Memory B cell (primary cell): Measurements from ENCODE around the gene EP400.

Experiments used
- ATAC-seq: fragments of 150-1000 bp; cut with Tn5 transposase; 2 replicates; pipeline ENCODE4 v1.10.0; 2021; ENCODE audit warnings: low read depth, mild to moderate bottlenecking, moderate library complexity
- DNase-seq, 2 donors: peaks; one replicate each; pipeline ENCODE4 v3.0.0; 2022; ENCODE audit warnings: low spot score in 2 of 2
- H3K27ac Mint-ChIP-seq: one replicate; pipeline ENCODE4 v1.8.0; 2022; ENCODE audit warnings: mild to moderate bottlenecking, moderate library complexity, mixed read lengths
- H3K27me3 Mint-ChIP-seq: one replicate; pipeline ENCODE4 v1.8.0; 2022; ENCODE audit warnings: mixed read lengths
- H3K36me3 Mint-ChIP-seq: one replicate; pipeline ENCODE4 v1.8.0; 2022; ENCODE audit warnings: mild to moderate bottlenecking, mixed read lengths
- H3K4me1 Mint-ChIP-seq: one replicate; pipeline ENCODE4 v1.8.0; 2022; ENCODE audit warnings: mixed read lengths
- H3K4me3 Mint-ChIP-seq: one replicate; pipeline ENCODE4 v1.8.0; 2022; ENCODE audit warnings: mild to moderate bottlenecking, moderate library complexity, mixed read lengths
- H3K9me3 Mint-ChIP-seq: one replicate; pipeline ENCODE4 v1.8.0; 2022; ENCODE audit warnings: mixed read lengths

EP400 gene

GRCh38 chr12:131918311-131919050 lies 31.3 kb upstream of the EP400 start:
- no peak for ATAC-seq
- Mint-ChIP-seq H3K27ac (no peak overlapping the region), H3K9me3 (no peaks in the 10 kb centered on the region), H3K4me1 (peaks cover 10% of the 10 kb centered on the region), H3K36me3 (peaks cover 4% of the 10 kb centered on the region), H3K4me3 (no peak overlapping the region), H3K27me3 (no peaks in the 10 kb centered on the region)
- DNase-seq = no peak

- Mint-ChIP-seq H3K4me3 (no peak overlapping the region), H3K36me3 (peaks cover 4% of the 10 kb centered on the region), H3K4me1 (peaks cover 10% of the 10 kb centered on the region), H3K27me3 (no peaks in the 10 kb centered on the region), H3K9me3 (no peaks in the 10 kb centered on the region), H3K27ac (no peak overlapping the region)
- ATAC-seq (no peak), DNase-seq (no peak)
These were observed 30.7 kb upstream of the EP400 start for GRCh38 chr12:131919051-131919347.

DNA sequence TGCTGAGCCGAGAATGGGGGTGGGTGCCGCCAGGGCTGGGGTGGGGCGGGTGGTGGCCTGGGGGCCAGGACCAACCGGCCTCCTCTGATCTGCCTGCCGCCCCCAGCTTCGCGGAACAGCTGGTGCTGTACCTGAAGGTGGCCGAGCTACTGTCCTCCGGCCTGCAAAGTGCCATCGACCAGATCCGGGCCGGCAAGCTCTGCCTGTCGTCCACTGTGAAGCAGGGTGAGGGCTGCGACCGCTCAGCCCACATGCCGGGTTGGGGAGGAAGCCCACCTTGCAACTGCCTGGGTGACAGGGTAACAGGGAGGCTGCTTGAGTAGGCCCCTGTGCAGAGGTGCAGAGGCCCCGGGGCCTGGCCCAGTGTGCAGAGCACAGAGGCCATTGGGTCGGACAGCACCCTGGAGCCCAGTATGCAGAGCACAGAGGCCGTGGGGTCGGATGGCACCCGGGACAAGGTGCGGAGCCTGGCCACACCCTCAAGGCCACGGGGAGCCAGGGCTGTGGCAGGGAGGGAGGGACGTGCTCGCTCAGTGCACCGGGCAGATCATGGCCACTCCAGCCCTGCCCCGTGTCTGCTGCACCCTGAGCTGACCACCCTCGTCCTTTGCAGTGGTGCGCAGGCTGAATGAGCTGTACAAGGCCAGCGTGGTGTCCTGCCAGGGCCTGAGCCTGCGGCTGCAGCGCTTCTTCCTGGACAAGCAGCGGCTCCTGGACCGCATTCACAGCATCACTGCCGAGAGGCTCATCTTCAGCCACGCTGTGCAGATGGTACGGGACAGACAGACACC lies 30.2 kb upstream of the EP400 start:
- no peak for ATAC-seq

DNA sequence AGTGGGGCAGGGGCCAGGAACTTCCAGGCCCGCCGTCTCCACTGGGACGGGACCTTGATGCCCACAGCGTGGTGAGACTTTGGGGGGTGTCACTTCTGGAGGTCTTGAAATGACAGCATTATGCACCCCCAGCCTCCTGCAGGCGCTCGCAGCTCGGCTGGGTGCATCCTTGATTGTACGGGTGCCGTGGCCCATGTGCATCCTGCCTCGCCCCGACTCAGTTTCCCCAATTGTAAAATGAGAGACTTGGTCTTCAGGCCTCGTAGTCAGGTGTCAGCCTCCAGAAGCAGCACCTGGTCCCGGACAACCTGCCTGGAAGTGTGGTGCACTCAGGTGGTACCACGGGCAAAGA lies 29.6 kb upstream of the EP400 start:
- no peak for ATAC-seq
- Mint-ChIP-seq H3K36me3 (peaks cover 2% of the 10 kb centered on the region), H3K27ac (no peak overlapping the region), H3K27me3 (no peaks in the 10 kb centered on the region), H3K9me3 (no peaks in the 10 kb centered on the region), H3K4me1 (peaks cover 18% of the 10 kb centered on the region), H3K4me3 (no peak overlapping the region)
- DNase-seq = no peak

More for the DNA sequence above, 30.2 kb upstream of the EP400 start:
- H3K4me3 Mint-ChIP-seq = no peak overlapping the region
- H3K36me3 Mint-ChIP-seq = peaks cover 4% of the 10 kb centered on the region
- DNase-seq = no peak
- H3K9me3 Mint-ChIP-seq = no peaks in the 10 kb centered on the region
- peaks cover 14% of the 10 kb centered on the region for H3K4me1 Mint-ChIP-seq
- no peak overlapping the region for H3K27ac Mint-ChIP-seq
- H3K27me3 Mint-ChIP-seq = no peaks in the 10 kb centered on the region

- H3K9me3 Mint-ChIP-seq = no peaks in the 10 kb centered on the region
- DNase-seq = no peak
- peaks cover 2% of the 10 kb centered on the region for H3K36me3 Mint-ChIP-seq
- ATAC-seq = no peak
- no peak overlapping the region for H3K27ac Mint-ChIP-seq
- peaks cover 18% of the 10 kb centered on the region for H3K4me1 Mint-ChIP-seq
- H3K27me3 Mint-ChIP-seq = no peaks in the 10 kb centered on the region
- no peak overlapping the region for H3K4me3 Mint-ChIP-seq
These were observed 28.6 kb upstream of the EP400 start for GRCh38 chr12:131920902-131921840.

GRCh38 chr12:131921866-131922769 lies 27.6 kb upstream of the EP400 start:
- DNase-seq (no peak), ATAC-seq (no peak)
- H3K9me3 Mint-ChIP-seq = no peaks in the 10 kb centered on the region
- H3K36me3 Mint-ChIP-seq = no peaks in the 10 kb centered on the region
- peak overlapping the region; percentile 92 for H3K27ac Mint-ChIP-seq
- peaks cover 18% of the 10 kb centered on the region for H3K4me1 Mint-ChIP-seq
- H3K4me3 Mint-ChIP-seq = no peak overlapping the region
- H3K27me3 Mint-ChIP-seq = no peaks in the 10 kb centered on the region

DNA sequence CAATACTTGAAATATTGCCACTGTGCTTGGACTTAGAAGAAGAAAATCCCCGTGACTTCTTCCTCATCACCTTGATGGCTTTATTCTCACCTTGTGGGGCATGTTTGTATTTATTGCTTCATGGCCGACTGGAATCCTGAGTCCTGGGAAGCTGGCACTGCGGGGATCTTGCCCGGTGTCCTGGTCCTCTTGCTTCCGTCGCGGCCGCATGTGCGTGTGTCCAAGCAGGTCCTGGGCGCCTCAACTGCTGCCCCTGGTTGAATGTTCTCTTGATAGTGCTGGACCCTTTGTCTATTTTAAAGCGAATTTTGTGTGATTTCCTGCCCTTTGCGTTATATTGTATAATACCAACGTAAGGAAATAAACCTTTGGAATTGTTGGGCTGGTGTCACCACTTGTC lies 27.0 kb upstream of the EP400 start:
- H3K27ac Mint-ChIP-seq = peak overlapping the region; percentile 92
- peaks cover 20% of the 10 kb centered on the region for H3K4me1 Mint-ChIP-seq

GRCh38 chr12:131923260-131923659 lies 26.5 kb upstream of the EP400 start:
- Mint-ChIP-seq H3K27me3 (no peaks in the 10 kb centered on the region), H3K4me3 (peak overlapping the region; percentile 77), H3K9me3 (no peaks in the 10 kb centered on the region), H3K4me1 (peaks cover 23% of the 10 kb centered on the region), H3K36me3 (no peaks in the 10 kb centered on the region), H3K27ac (peak overlapping the region; percentile 92)
- DNase-seq (peak; percentile 74 to 82), ATAC-seq (peak; percentile 86)

More for the DNA sequence above, 27.0 kb upstream of the EP400 start:
- Mint-ChIP-seq H3K27me3 (no peaks in the 10 kb centered on the region), H3K36me3 (no peaks in the 10 kb centered on the region), H3K9me3 (no peaks in the 10 kb centered on the region), H3K4me3 (peak overlapping the region; percentile 44)
- DNase-seq (no peak), ATAC-seq (no peak)

GRCh38 chr12:131927110-131928079 lies 22.3 kb upstream of the EP400 start:
- no peak overlapping the region for H3K27ac Mint-ChIP-seq
- no peaks in the 10 kb centered on the region for H3K9me3 Mint-ChIP-seq
- ATAC-seq = no peak
- H3K4me1 Mint-ChIP-seq = peaks cover 27% of the 10 kb centered on the region
- DNase-seq = peak in 1 of 2 donors; percentile 15
- peak overlapping the region; percentile 70 for H3K4me3 Mint-ChIP-seq
- H3K36me3 Mint-ChIP-seq = peaks cover 2% of the 10 kb centered on the region
- no peaks in the 10 kb centered on the region for H3K27me3 Mint-ChIP-seq

DNA sequence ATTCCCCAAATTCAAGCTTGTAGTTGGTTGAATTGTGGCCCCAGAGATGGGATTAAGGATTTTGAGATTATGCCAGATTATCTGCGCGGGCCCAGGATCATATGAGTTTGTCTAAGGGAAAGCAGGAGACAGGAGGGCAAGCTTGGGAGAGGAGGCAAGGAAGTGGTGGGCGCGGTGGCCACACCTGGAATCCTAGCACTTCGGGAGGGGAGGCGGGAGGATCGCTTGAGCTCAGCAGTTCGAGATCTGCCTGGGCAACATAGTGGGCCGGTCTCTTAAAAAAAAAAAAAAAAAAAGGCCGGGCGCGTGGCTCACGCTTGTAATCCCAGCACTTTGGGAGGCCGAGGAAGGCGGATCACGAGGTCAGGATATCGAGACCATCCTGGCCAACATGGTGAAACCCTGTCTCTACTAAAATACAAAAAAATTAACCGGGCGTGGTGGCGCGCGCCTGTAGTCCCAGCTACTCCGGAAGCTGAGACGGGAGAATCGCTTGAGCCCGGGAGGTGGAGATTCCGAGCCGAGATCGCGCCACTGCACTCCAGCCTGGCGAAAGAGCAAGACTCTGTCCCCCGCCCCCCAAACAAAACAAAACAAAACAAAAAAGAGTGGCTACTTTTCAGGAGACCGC lies 21.5 kb upstream of the EP400 start:
- no peaks in the 10 kb centered on the region for H3K27me3 Mint-ChIP-seq
- H3K4me3 Mint-ChIP-seq = peak overlapping the region; percentile 97
- H3K9me3 Mint-ChIP-seq = no peaks in the 10 kb centered on the region
- peak overlapping the region; percentile 89 for H3K27ac Mint-ChIP-seq
- DNase-seq (no peak), ATAC-seq (no peak)
- H3K4me1 Mint-ChIP-seq = peaks cover 19% of the 10 kb centered on the region
- H3K36me3 Mint-ChIP-seq = peaks cover 8% of the 10 kb centered on the region

- H3K4me3 Mint-ChIP-seq = peak within 1 kb of the TSS; percentile 97
- no peaks in the 10 kb centered on the region for H3K27me3 Mint-ChIP-seq
- peaks cover 15% of the 10 kb centered on the region for H3K36me3 Mint-ChIP-seq
- peaks cover 17% of the 10 kb centered on the region for H3K4me1 Mint-ChIP-seq
- DNase-seq = peak; percentile 81 to 90
- peak within 1 kb of the TSS; percentile 89 for H3K27ac Mint-ChIP-seq
- peak; percentile 73 for ATAC-seq
- H3K9me3 Mint-ChIP-seq = no peaks in the 10 kb centered on the region
These were observed 20.8 kb upstream of the EP400 start, which contains the start of gene PUS1 for GRCh38 chr12:131928711-131929580. PUS1 (plus strand) TSS chr12:131929276; CDS start chr12:131929723, 447 bp downstream.
